Measurements from ENCODE around the gene BET1L.
"Not testable (repeated sequence)": the region's sequence is repeated elsewhere in the genome, so short reads cannot be mapped to it uniquely, and the experiment has no call there.

The BET1L gene

GRCh38 chr11:193481-193880 is 13.7 kb downstream of the BET1L start:
- DNase-seq, result not testable (repeated sequence)

- not testable (repeated sequence) for DNase-seq
Measured at GRCh38 chr11:192674-193128, 14.5 kb downstream of the BET1L start, which contains the start of gene SCGB1C1. TSS of gene SCGB1C1 (plus strand) at chr11:193078. CDS start at chr11:193100, 22 bp downstream.

- not testable (repeated sequence) for DNase-seq
Measured at GRCh38 chr11:191490-192478, 15.4 kb downstream of the BET1L start.

GRCh38 chr11:190546-190945 is 16.7 kb downstream of the BET1L start:
- DNase-seq, result not testable (repeated sequence)

GRCh38 chr11:189843-190311 is 17.3 kb downstream of the BET1L start:
- not testable (repeated sequence) for DNase-seq

- not testable (repeated sequence) for DNase-seq
Measured at GRCh38 chr11:189200-189783, 17.9 kb downstream of the BET1L start.

GRCh38 chr11:180242-180641 is 27.0 kb downstream of the BET1L start:
- not testable (repeated sequence) for DNase-seq

All from kidney glomerular epithelial cell (primary cell).